ENCODE data around the gene SERAC1. TPM values are rescaled to one million over a fixed set of nuclear protein-coding genes. Genes with fewer than 3 reads are reported as not detected.

SERAC1 gene
- total RNA-seq, 1 experiment from 2014 or later, result 4.3 TPM

GRCh38 chr6:158080849-158081656 lies 87.0 kb downstream of the SERAC1 start:
- DNase-seq (ENCODE audit: low read depth), result no peak

GRCh38 chr6:158078320-158078719 lies 89.7 kb downstream of the SERAC1 start:
- no peak for DNase-seq (ENCODE audit: low read depth)

- DNase-seq (ENCODE audit: low read depth), result no peak
Measured at GRCh38 chr6:158077676-158078075, 90.4 kb downstream of the SERAC1 start.

GRCh38 chr6:158076548-158076947 lies 91.5 kb downstream of the SERAC1 start:
- no peak for DNase-seq (ENCODE audit: low read depth)

GRCh38 chr6:158073776-158074175 lies 94.3 kb downstream of the SERAC1 start:
- DNase-seq (ENCODE audit: low read depth), result no peak

- DNase-seq (ENCODE audit: low read depth), result peak; percentile 75
Measured at GRCh38 chr6:158072083-158072721, 95.9 kb downstream of the SERAC1 start.

GRCh38 chr6:158071121-158072082 lies 96.7 kb downstream of the SERAC1 start:
- DNase-seq (ENCODE audit: low read depth), result no peak

GRCh38 chr6:158070513-158070912 lies 97.5 kb downstream of the SERAC1 start:
- DNase-seq (ENCODE audit: low read depth), result no peak

- peak; percentile 82 for DNase-seq (ENCODE audit: low read depth)
Measured at GRCh38 chr6:158069800-158070195, 98.3 kb downstream of the SERAC1 start.

- peak; percentile 95 for DNase-seq (ENCODE audit: low read depth)
Measured at GRCh38 chr6:158068893-158069799, 98.9 kb downstream of the SERAC1 start.

- DNase-seq (ENCODE audit: low read depth), result no peak
Measured at GRCh38 chr6:158068156-158068892, 99.7 kb downstream of the SERAC1 start.

- no peak for DNase-seq (ENCODE audit: low read depth)
Measured at GRCh38 chr6:158067436-158068015, 100.5 kb downstream of the SERAC1 start.

GRCh38 chr6:158066136-158066781 lies 101.8 kb downstream of the SERAC1 start:
- DNase-seq (ENCODE audit: low read depth), result no peak

- DNase-seq (ENCODE audit: low read depth), result no peak
Measured at GRCh38 chr6:158064725-158065251, 103.3 kb downstream of the SERAC1 start.

- no peak for DNase-seq (ENCODE audit: low read depth)
Measured at GRCh38 chr6:158063736-158064135, 104.3 kb downstream of the SERAC1 start.

GRCh38 chr6:158061709-158062461 lies 106.2 kb downstream of the SERAC1 start:
- peak; percentile 42 for DNase-seq (ENCODE audit: low read depth)

GRCh38 chr6:158061361-158061708 lies 106.7 kb downstream of the SERAC1 start:
- no peak for DNase-seq (ENCODE audit: low read depth)
